Liver (tissue), 9 donors: ENCODE data around the gene MFSD6. TPM values are rescaled to one million over a fixed set of nuclear protein-coding genes. Genes with fewer than 3 reads are reported as not detected.
"Not testable (repeated sequence)": the region's sequence is repeated elsewhere in the genome, so short reads cannot be mapped to it uniquely, and the experiment has no call there.

Experiments
- DNase-seq: peaks from one replicate; pipeline ENCODE4 v3.0.0-alpha.2; 2017; ENCODE audit warnings: low spot score
- H3K27ac ChIP-seq, 2 donors: one replicate each; pipeline ENCODE4 v1.7.0; 2013; ENCODE audit warnings: inconsistent platforms in 2 of 2, low read length in 2 of 2, control low read depth in 1 of 2, low read depth in 1 of 2, mild to moderate bottlenecking in 1 of 2
- H3K27me3 ChIP-seq, 4 donors: one replicate each; pipeline versions ENCODE4 v1.6.1 to v1.7.0; 2013; ENCODE audit warnings: low read length in 3 of 4, inconsistent platforms in 1 of 4, mild to moderate bottlenecking in 1 of 4, moderate library complexity in 1 of 4; ENCODE audit not compliant: control insufficient read depth in 4 of 4, insufficient read depth in 4 of 4
- H3K36me3 ChIP-seq, 4 donors: one replicate each; pipeline versions ENCODE4 v1.6.1 to v1.7.0; 2013; ENCODE audit warnings: low read length in 3 of 4, mild to moderate bottlenecking in 3 of 4, low read depth in 1 of 4, moderate library complexity in 1 of 4; ENCODE audit not compliant: control insufficient read depth in 4 of 4, insufficient read depth in 3 of 4
- H3K4me1 ChIP-seq, 4 donors: one replicate each; pipeline versions ENCODE4 v1.6.1 to v1.7.0; 2013; ENCODE audit warnings: low read length in 3 of 4, mild to moderate bottlenecking in 3 of 4, moderate library complexity in 1 of 4; ENCODE audit not compliant: control insufficient read depth in 4 of 4, insufficient read depth in 4 of 4
- H3K4me3 ChIP-seq, 3 donors: one replicate each; pipeline versions ENCODE4 v1.6.1 to v1.7.0; 2013; ENCODE audit warnings: low read length in 3 of 3, control low read depth in 1 of 3, low read depth in 1 of 3, mild to moderate bottlenecking in 1 of 3
- H3K9ac ChIP-seq, 2 donors: one replicate each; pipeline ENCODE4 v1.7.0; 2013; ENCODE audit warnings: low read length in 2 of 2, mild to moderate bottlenecking in 2 of 2, moderate library complexity in 2 of 2, control low read depth in 1 of 2, low read depth in 1 of 2
- H3K9me3 ChIP-seq, 4 donors: one replicate each; pipeline versions ENCODE4 v1.6.1 to v1.7.0; 2013; ENCODE audit warnings: low read length in 3 of 4; ENCODE audit not compliant: control insufficient read depth in 4 of 4
- ATF3 ChIP-seq: IDR thresholded peaks from 2 replicates; pipeline ENCODE4 v1.6.1; 2016; ENCODE audit warnings: antibody characterized with exemption
- EGR1 ChIP-seq, 2 donors: IDR thresholded peaks; 2 replicates each; pipeline ENCODE4 v1.6.1; 2016 to 2018; ENCODE audit warnings: antibody characterized with exemption in 2 of 2, low read depth in 2 of 2
- FOXA1 ChIP-seq: IDR thresholded peaks from 2 replicates; pipeline ENCODE4 v1.6.1; 2016; ENCODE audit warnings: antibody characterized with exemption
- GABPA ChIP-seq, 2 donors: IDR thresholded peaks in 1 of 2; conservative IDR thresholded peaks in 1 of 2; 2 replicates each; pipeline ENCODE4 v1.6.1; 2016; ENCODE audit warnings: antibody characterized with exemption in 2 of 2, mild to moderate bottlenecking in 1 of 2, moderate library complexity in 1 of 2
- HNF4A ChIP-seq, 2 donors: conservative IDR thresholded peaks; 2 replicates each; pipeline ENCODE4 v1.6.1; 2016; ENCODE audit warnings: antibody characterized with exemption in 2 of 2, mild to moderate bottlenecking in 2 of 2
- HNF4G ChIP-seq: IDR thresholded peaks from 2 replicates; pipeline ENCODE4 v1.6.1; 2016; ENCODE audit warnings: antibody characterized with exemption
- JUND ChIP-seq, 2 donors: IDR thresholded peaks; 2 replicates each; pipeline ENCODE4 v1.6.1; 2016; ENCODE audit warnings: antibody characterized with exemption in 2 of 2
- MAX ChIP-seq: IDR thresholded peaks from 2 replicates; pipeline ENCODE4 v1.6.1; 2016; ENCODE audit warnings: antibody characterized with exemption
- NR2F2 ChIP-seq: IDR thresholded peaks from 2 replicates; pipeline ENCODE4 v1.6.1; 2016; ENCODE audit warnings: antibody characterized with exemption
- RAD21 ChIP-seq, 2 donors: IDR thresholded peaks; 2 replicates each; pipeline ENCODE4 v1.6.1; 2016; ENCODE audit warnings: antibody characterized with exemption in 2 of 2, mild to moderate bottlenecking in 2 of 2
- RXRA ChIP-seq, 2 donors: IDR thresholded peaks; 2 replicates each; pipeline ENCODE4 v1.6.1; 2017 to 2018; ENCODE audit warnings: antibody characterized with exemption in 2 of 2, mild to moderate bottlenecking in 1 of 2
- SP1 ChIP-seq: IDR thresholded peaks from 2 replicates; pipeline ENCODE4 v1.6.1; 2018; ENCODE audit warnings: antibody characterized with exemption, mild to moderate bottlenecking
- TAF1 ChIP-seq: conservative IDR thresholded peaks from 2 replicates; pipeline ENCODE4 v1.6.1; 2016; ENCODE audit warnings: antibody characterized with exemption, mild to moderate bottlenecking
- YY1 ChIP-seq: IDR thresholded peaks from 2 replicates; pipeline ENCODE4 v1.6.1; 2016; ENCODE audit warnings: antibody characterized with exemption, mild to moderate bottlenecking
- WGBS: extraction: QIAGEN DNeasy Blood & Tissue Kit; methylation state at CpG from one replicate; pipeline ENCODE4 v1.1.7; 2013; 5-methylcytosine and 5-hydroxymethylcytosine counted together
- polyA plus RNA-seq, 2 donors: library from polyadenylated mRNA; stranded (reverse) in 1 of 2; unstranded in 1 of 2; fragments of 200-250 nt in 1 of 2; fragments of >200 nt in 1 of 2; fragmentation: Nextera tagmentation in 1 of 2; extraction: Ambion mirVana in 1 of 2; gene quantifications; one replicate each; pipeline versions ENCODE4 v1.2.1 to v1.2.3, GENCODE V29; 2013 to 2015
- total RNA-seq, 2 donors: library from RNA; depleted of rRNA; stranded (reverse); fragments of >200 nt; gene quantifications; one replicate each; pipeline ENCODE4 v1.2.3, GENCODE V29; 2014
- TF ChIP-seq, protein P1 (sequence below): IDR thresholded peaks from 2 replicates; pipeline ENCODE4 v1.6.1; 2016; ENCODE audit warnings: antibody characterized with exemption, mild to moderate bottlenecking
- donor health status: healthy.
- donor health status: healthy.
- donor health status: healthy.
- donor health status: healthy.
- donor health status: healthy.

Gene MFSD6
- total RNA-seq: 1 to 10 TPM; 2.9 to 9.5 TPM
- 1 to 10 TPM in 1 of 2 donors, under 1 TPM in 1; 0.83 to 1.8 TPM for polyA plus RNA-seq

DNA sequence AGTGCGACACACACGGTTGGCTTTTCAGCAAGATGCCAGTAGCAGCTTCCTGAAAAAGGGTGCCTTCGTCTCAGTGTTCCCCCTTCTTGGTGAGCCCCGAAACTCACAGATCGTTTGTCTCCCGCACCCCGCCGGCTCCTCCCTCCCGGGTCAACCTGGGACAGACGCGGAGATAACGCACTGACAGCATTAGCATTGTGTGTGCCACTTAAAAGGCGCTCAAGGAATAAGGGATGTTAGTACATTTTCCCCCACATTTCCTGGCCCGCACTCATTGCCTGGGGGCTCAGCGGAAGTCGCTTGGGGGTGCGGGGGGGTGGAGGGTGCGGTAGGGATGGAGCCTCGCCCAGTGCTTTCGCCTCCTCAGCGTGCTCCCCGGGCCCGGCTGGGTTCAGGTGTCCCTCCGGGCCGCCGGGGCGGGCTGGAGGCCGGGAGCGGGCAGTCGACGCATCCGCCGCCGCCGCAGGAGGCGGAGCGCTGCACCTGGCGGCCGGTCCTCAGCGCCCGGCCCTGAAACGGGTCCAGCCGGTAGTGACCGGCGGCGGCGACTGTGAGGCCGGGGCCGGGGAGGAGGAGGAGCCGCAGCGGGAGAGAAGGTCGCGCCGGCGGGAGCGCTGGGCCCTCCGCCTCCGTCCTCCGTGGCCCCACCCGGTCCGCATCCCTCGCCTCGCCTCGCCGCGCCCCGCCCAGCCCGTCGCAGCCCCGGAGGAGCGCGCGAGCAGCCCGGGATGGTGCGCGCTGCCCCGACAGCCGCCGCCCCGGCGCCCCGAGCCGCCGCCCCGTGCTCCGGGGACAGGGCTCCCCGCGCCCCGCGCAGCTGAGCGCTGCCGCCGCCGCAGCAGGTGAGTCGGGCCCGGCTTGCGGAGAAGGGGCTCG lies at the start of gene MFSD6:
TSS of gene MFSD6 (plus strand) at position 694 of the 876 bp plus-strand sequence. CDS start 27,675 bp downstream, outside the sequence.
- WGBS: 4% methylated on average over 98 of the region's 98 CpGs
- Histone ChIP-seq H3K36me3 (no peaks in the 10 kb centered on the region), H3K4me3 (peak within 1 kb of the TSS; percentile 35 to 96 (median 68)), H3K27ac (peak within 1 kb of the TSS; percentile 1 to 38), H3K9ac (peak within 1 kb of the TSS in 1 of 2 donors; percentile 63), H3K4me1 (peaks cover 0 to 9% (median 4%) of the 10 kb centered on the region in 4 donors), H3K27me3 (peaks cover 0 to 4% (median 2%) of the 10 kb centered on the region in 4 donors), H3K9me3 (peaks cover 0 to 5% (median 0%) of the 10 kb centered on the region in 4 donors)
- TF ChIP-seq GABPA (IDR thresholded peaks at IDR 0.05 in 1 of 2, conservative IDR thresholded peaks at IDR 0.05 in 1 of 2) (no peak), MAX (no peak), SP1 (no peak), JUND (IDR thresholded peaks at IDR 0.05) (no peak), NR2F2 (no peak), HNF4A (conservative IDR thresholded peaks at IDR 0.05) (no peak), EGR1 (IDR thresholded peaks at IDR 0.05; ENCODE audit: low read depth in 2 of 2) (no peak), FOXA1 (no peak), RXRA (IDR thresholded peaks at IDR 0.05) (no peak), RAD21 (IDR thresholded peaks at IDR 0.05) (no peak), YY1 (no peak), ATF3 (no peak), HNF4G (no peak), TAF1 (no peak)
- TF ChIP-seq, protein P1, sequence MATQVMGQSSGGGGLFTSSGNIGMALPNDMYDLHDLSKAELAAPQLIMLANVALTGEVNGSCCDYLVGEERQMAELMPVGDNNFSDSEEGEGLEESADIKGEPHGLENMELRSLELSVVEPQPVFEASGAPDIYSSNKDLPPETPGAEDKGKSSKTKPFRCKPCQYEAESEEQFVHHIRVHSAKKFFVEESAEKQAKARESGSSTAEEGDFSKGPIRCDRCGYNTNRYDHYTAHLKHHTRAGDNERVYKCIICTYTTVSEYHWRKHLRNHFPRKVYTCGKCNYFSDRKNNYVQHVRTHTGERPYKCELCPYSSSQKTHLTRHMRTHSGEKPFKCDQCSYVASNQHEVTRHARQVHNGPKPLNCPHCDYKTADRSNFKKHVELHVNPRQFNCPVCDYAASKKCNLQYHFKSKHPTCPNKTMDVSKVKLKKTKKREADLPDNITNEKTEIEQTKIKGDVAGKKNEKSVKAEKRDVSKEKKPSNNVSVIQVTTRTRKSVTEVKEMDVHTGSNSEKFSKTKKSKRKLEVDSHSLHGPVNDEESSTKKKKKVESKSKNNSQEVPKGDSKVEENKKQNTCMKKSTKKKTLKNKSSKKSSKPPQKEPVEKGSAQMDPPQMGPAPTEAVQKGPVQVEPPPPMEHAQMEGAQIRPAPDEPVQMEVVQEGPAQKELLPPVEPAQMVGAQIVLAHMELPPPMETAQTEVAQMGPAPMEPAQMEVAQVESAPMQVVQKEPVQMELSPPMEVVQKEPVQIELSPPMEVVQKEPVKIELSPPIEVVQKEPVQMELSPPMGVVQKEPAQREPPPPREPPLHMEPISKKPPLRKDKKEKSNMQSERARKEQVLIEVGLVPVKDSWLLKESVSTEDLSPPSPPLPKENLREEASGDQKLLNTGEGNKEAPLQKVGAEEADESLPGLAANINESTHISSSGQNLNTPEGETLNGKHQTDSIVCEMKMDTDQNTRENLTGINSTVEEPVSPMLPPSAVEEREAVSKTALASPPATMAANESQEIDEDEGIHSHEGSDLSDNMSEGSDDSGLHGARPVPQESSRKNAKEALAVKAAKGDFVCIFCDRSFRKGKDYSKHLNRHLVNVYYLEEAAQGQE: no peak
- peak; percentile 61 for DNase-seq

DNA sequence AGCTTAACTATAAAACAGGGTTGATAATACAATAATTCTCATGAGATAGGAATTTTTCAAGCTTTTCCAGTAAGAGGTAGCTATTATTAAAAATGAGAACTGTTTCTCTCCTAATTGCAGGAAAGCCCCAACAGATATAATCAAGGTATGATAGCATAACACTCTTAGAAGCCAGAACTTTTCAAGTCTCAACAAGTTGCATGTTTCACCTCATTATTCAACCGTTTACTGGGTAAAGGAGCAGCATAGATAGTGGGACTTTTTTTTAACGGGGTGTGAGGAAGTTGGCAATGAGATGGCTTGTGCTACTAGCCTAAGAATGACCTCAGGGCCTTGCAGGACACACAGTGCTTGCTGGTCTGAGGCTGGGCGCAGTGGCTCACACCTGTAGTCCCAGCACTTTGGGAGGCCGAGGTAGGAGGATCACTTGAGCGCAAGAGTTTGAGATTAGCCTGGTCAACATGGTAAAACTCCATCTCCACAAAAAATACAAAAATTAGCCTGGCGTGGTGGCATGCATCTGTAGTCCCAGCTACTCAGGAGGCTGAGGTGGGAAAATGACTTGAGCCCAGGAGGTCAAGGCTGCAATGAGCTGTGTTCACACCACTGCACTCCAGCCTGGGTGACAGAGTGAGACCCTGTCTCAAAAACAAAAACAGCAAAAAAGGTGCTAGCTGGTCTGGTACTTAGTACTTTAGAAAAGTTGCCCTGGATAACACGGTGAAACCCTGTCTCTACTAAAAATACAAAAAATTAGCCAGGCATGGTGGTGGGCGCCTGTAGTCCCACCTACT lies 49.3 kb upstream of the MFSD6 start:
- H3K9me3 ChIP-seq, H3K9ac ChIP-seq, H3K36me3 ChIP-seq, H3K4me3 ChIP-seq, H3K27me3 ChIP-seq, DNase-seq: not testable (repeated sequence)
- 74% methylated on average over 8 of the region's 8 CpGs for WGBS
- peak overlapping the region; percentile 78 for H3K27ac ChIP-seq
- peaks cover 12 to 37% (median 23%) of the 10 kb centered on the region in 4 donors for H3K4me1 ChIP-seq
